Fibroblast of skin of scalp (primary cell): ENCODE results near the gene MVD.

Experiments used
- DNase-seq: peaks from one replicate; pipeline ENCODE4 v3.0.0-alpha.2; 2013

MVD gene

GRCh38 chr16:88605186-88606147 lies 57.4 kb downstream of the MVD start:
- no peak for DNase-seq

- DNase-seq = no peak
These were observed 60.8 kb downstream of the MVD start for GRCh38 chr16:88602091-88602490.
